ENCODE data around the gene H6PD.

- no peak for TF ChIP-seq GATA2 (IDR thresholded peaks at IDR 0.05; ENCODE audit: low read depth, low read length)
- TF ChIP-seq GATA3 (IDR thresholded peaks at IDR 0.05; ENCODE audit: low read depth, low read length), result no peak
These were observed 48.3 kb upstream of the H6PD start for GRCh38 chr1:9186082-9186859.
